Measurements from ENCODE around the gene SERTAD4. TPM values are rescaled to one million over a fixed set of nuclear protein-coding genes. Genes with fewer than 3 reads are reported as not detected.

The SERTAD4 gene
- total and polyA plus RNA-seq, 8 donors: 0.29 to 5.4 (median 2.5) TPM

DNA sequence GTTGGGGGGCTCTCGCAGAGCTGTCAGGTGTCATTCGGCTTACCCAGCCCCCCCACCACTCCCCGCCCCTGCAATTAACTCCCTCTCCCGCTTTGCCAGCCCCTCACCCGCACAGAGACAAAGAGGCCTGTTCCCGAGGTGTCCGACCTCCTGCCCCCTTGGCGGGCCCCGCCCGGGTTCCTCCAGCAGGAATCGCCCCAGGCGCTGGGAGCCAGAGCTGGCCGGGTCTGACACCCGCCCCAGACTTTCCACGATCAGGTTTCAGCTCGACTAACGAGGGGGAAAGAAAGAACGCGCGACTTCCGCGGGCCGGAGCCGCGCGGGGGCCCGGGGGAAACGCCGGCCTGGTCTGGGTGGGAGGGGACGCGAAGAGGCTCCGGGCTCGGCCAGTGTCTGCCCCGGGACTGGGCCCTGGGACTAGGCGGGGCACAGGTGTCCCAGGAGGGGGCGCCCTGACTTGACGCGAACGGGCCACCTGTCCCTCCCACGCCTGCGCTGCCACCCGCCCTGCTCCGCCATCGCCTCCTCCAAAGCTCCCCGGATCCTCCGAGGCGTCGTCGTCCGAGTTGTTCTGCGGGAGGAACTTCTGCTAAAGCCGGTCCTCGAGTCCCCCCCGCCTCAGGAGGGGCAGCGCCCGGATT lies 59.8 kb downstream of the SERTAD4 start:
- H3K4me1 ChIP-seq: peaks cover 15 to 43% (median 37%) of the 10 kb centered on the region in 4 donors
- H3K27me3 ChIP-seq: peaks cover 0 to 11% (median 6%) of the 10 kb centered on the region in 3 donors
- H3K27ac ChIP-seq: peak overlapping the region; percentile 61 to 86 (median 75)
- intact Hi-C loops (cut with DNase I; ENCODE audit: low total_unique reads): no loop called here
- peak overlapping the region; percentile 45 to 50 (median 50) for H3K4me3 ChIP-seq
- TF ChIP-seq POLR2AphosphoS5 (IDR thresholded peaks at IDR 0.05) (peak in 1 of 3 donors; percentile 43), POLR2A (IDR thresholded peaks at IDR 0.05) (no peak), EP300 (IDR thresholded peaks at IDR 0.05) (no peak)
- TF ChIP-seq, protein P1, sequence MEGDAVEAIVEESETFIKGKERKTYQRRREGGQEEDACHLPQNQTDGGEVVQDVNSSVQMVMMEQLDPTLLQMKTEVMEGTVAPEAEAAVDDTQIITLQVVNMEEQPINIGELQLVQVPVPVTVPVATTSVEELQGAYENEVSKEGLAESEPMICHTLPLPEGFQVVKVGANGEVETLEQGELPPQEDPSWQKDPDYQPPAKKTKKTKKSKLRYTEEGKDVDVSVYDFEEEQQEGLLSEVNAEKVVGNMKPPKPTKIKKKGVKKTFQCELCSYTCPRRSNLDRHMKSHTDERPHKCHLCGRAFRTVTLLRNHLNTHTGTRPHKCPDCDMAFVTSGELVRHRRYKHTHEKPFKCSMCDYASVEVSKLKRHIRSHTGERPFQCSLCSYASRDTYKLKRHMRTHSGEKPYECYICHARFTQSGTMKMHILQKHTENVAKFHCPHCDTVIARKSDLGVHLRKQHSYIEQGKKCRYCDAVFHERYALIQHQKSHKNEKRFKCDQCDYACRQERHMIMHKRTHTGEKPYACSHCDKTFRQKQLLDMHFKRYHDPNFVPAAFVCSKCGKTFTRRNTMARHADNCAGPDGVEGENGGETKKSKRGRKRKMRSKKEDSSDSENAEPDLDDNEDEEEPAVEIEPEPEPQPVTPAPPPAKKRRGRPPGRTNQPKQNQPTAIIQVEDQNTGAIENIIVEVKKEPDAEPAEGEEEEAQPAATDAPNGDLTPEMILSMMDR (IDR thresholded peaks at IDR 0.05): peak in 4 of 7 experiments; percentile 18 to 44 (median 32)
- peak; percentile 79 to 81 for DNase-seq
- no peaks in the 10 kb centered on the region for H3K36me3 ChIP-seq
- WGBS, 5 donors: 2 to 4% (median 4%) methylated on average over 48 to 56 of the region's 56 CpGs
- no peaks in the 10 kb centered on the region for H3K9me3 ChIP-seq

DNA sequence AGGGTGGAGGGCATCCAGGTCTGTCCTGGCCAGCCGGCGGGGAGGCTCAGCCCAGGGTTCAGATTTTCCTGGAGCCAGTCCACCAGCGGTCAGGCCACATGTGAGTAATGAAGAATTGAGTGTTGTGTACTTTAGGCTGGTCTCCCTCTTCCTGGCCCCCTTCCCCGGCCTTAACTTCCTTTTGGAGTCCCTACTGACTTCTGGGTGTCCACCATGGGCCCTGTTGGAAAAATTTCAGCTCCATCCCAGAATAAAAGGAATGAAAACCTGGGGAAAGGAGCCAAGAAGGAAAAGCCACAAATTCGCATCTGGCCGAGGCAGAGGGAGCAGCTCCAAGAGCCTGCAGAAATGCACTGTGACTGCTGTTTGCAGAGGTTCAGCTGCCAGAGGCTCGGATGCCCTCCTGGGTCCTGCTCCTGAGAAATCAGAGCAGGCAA lies 60.6 kb downstream of the SERTAD4 start:
- peak overlapping the region; percentile 45 to 50 (median 50) for H3K4me3 ChIP-seq
- intact Hi-C loops (cut with DNase I; ENCODE audit: low total_unique reads): no loop called here
- no peaks in the 10 kb centered on the region for H3K36me3 ChIP-seq
- H3K27ac ChIP-seq: peak overlapping the region; percentile 44 to 86 (median 75)
- TF ChIP-seq, protein P1 (IDR thresholded peaks at IDR 0.05): no peak
- no peak for TF ChIP-seq POLR2A (IDR thresholded peaks at IDR 0.05)
- H3K4me1 ChIP-seq: peaks cover 15 to 43% (median 37%) of the 10 kb centered on the region in 4 donors
- peak; percentile 53 to 68 for DNase-seq
- no peaks in the 10 kb centered on the region for H3K9me3 ChIP-seq
- 12 to 38% (median 23%) methylated on average over 7 of the region's 7 CpGs for WGBS, 5 donors
- H3K27me3 ChIP-seq: peaks cover 0 to 11% (median 6%) of the 10 kb centered on the region in 3 donors

- no peak overlapping the region for H3K4me3 ChIP-seq
- WGBS, 5 donors: 56 to 73% (median 66%) methylated on average over 10 of the region's 10 CpGs
- TF ChIP-seq EP300 (IDR thresholded peaks at IDR 0.05) (no peak), POLR2AphosphoS5 (IDR thresholded peaks at IDR 0.05) (no peak), POLR2A (IDR thresholded peaks at IDR 0.05) (no peak)
- TF ChIP-seq, protein P1 (IDR thresholded peaks at IDR 0.05): no peak
- H3K27me3 ChIP-seq: peaks cover 0 to 11% (median 6%) of the 10 kb centered on the region in 3 donors
- H3K36me3 ChIP-seq: no peaks in the 10 kb centered on the region
- DNase-seq: peak in 1 of 2 donors; percentile 75
- no peaks in the 10 kb centered on the region for H3K9me3 ChIP-seq
- H3K4me1 ChIP-seq: peaks cover 15 to 43% (median 37%) of the 10 kb centered on the region in 4 donors
- intact Hi-C loops (cut with DNase I; ENCODE audit: low total_unique reads): no loop called here
- H3K27ac ChIP-seq: peak overlapping the region in 3 of 5 donors; percentile 21 to 58 (median 42)
Observed at GRCh38 chr1:210294999-210295745, 62.6 kb downstream of the SERTAD4 start.

Other genes starting within 250 kb of the SERTAD4 start
- gene HHAT, start 96.1 kb downstream of the SERTAD4 start, total RNA-seq: 1 to 10 TPM in 3 of 5 donors, under 1 TPM in 2; under 0.01 to 5.8 (median 2.9) TPM
- 1 to 10 TPM in 2 of 3 donors, under 1 TPM in 1; 0.93 to 2.2 (median 1.1) TPM for gene HHAT, start 96.1 kb downstream of the SERTAD4 start, polyA plus RNA-seq